ENCODE results near the gene ZNF839.

DNA sequence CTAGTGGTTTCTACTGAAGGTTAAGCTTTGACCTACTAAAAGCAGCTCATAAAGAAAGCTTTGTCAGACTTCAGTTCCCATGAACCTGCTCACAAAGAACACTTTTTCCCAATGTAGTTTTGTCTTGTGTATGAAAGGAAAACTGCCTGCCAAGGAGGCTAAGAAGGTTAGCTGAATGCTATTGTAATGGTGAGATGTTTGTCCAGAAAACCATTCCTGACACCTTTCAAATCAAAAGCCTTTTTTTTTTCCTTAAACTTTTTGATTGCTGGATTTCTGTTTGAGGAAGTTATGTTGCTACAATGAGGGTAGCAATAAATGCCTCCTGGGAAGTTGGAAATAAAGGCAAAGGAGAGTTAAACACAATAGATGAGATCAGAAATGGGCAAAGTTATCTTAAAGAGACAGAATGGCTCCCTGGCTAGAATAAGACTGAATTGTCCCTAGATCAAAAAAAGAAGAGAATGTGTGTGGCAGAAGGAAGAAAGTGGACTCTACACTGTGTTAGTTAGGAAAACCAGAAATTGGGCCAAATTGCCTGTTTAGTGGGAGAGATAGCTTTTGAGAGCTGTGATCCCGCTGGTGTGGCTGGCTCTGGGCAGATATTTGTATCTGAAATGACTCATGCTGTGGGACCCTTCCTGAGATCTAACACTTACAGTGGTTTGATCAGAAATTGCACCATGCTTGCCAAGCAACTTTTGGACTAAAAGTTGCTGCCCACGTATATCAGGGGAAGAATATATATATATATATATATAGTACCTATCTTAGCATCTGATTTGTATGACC is 70.7 kb downstream of the ZNF839 start:
- TF ChIP-seq, protein P1, sequence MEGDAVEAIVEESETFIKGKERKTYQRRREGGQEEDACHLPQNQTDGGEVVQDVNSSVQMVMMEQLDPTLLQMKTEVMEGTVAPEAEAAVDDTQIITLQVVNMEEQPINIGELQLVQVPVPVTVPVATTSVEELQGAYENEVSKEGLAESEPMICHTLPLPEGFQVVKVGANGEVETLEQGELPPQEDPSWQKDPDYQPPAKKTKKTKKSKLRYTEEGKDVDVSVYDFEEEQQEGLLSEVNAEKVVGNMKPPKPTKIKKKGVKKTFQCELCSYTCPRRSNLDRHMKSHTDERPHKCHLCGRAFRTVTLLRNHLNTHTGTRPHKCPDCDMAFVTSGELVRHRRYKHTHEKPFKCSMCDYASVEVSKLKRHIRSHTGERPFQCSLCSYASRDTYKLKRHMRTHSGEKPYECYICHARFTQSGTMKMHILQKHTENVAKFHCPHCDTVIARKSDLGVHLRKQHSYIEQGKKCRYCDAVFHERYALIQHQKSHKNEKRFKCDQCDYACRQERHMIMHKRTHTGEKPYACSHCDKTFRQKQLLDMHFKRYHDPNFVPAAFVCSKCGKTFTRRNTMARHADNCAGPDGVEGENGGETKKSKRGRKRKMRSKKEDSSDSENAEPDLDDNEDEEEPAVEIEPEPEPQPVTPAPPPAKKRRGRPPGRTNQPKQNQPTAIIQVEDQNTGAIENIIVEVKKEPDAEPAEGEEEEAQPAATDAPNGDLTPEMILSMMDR (IDR thresholded peaks at IDR 0.05), result no peak
- TF ChIP-seq POLR2A (IDR thresholded peaks at IDR 0.05), result no peak

Data from breast epithelium (tissue), 3 donors.